HepG2 (cell line): ENCODE data around the gene ROM1. TPM values are rescaled to one million over a fixed set of nuclear protein-coding genes. Genes with fewer than 3 reads are reported as not detected.
A peak's percentile ranks its signal among the peaks of the same experiment; 100 is the strongest.

Source experiments
- FIP1L1 ChIP-seq: fragments of 200-400 bp; formaldehyde crosslinking; IDR thresholded peaks from 2 replicates; pipeline ENCODE4 v1.6.1; 2018; ENCODE audit warnings: low read depth, mild to moderate bottlenecking, low read length, moderate library complexity, borderline replicate concordance; ENCODE audit not compliant: insufficient read depth
- HMG20A ChIP-seq: IDR thresholded peaks from 2 replicates; pipeline ENCODE4 v1.6.1; 2016; ENCODE audit warnings: borderline replicate concordance
- SOX5 ChIP-seq: IDR thresholded peaks from 2 replicates; pipeline ENCODE4 v1.6.1; 2016; ENCODE audit warnings: borderline replicate concordance
- TARDBP ChIP-seq: sonication (generic); formaldehyde crosslinking; IDR thresholded peaks from 2 replicates; pipeline ENCODE4 v1.8.0; 2022; ENCODE audit warnings: mild to moderate bottlenecking, missing genetic modification reagents
- ZBTB4 ChIP-seq: sonication (generic); formaldehyde crosslinking; IDR thresholded peaks from 2 replicates; pipeline ENCODE4 v1.4.0; 2020; ENCODE audit warnings: missing genetic modification reagents, mild to moderate bottlenecking, borderline replicate concordance
- ZNF225 ChIP-seq: sonication (generic); formaldehyde crosslinking; IDR thresholded peaks from 2 replicates; pipeline ENCODE4 v1.4.0; 2020; ENCODE audit warnings: mild to moderate bottlenecking, missing genetic modification reagents
- polyA plus RNA-seq, 8 experiments: library from polyadenylated mRNA; depleted of rRNA in 3 of 8; stranded (reverse) in 7 of 8; unstranded in 1 of 8; fragments of >200 nt; fragmentation: Illumina TruSeq in 4 of 8; extraction: Trizol in 4 of 8; gene quantifications; 2 replicates each; pipeline versions ENCODE4 v1.2.1 to v1.2.3, GENCODE V29; 2011 to 2016; ENCODE audit warnings: low read depth in 4 of 8, missing spikeins in 1 of 8, mixed read lengths in 1 of 8; ENCODE audit not compliant: insufficient read depth in 1 of 8
- total RNA-seq, 5 experiments: library from RNA; depleted of rRNA; stranded (reverse); fragments of >200 nt; fragmentation: Illumina TruSeq; extraction: Trizol; gene quantifications; 2 replicates each; pipeline ENCODE4 v1.2.3, GENCODE V29; 2016; ENCODE audit warnings: low read depth in 1 of 5
- TF ChIP-seq, protein P1 (sequence below): sonication (generic); formaldehyde crosslinking; IDR thresholded peaks from 2 replicates; pipeline ENCODE4 v1.5.0; 2020; ENCODE audit warnings: missing genetic modification reagents, mild to moderate bottlenecking, borderline replicate concordance
- TF ChIP-seq, protein P2 (sequence below): sonication (generic); formaldehyde crosslinking; IDR thresholded peaks from 2 replicates; pipeline ENCODE4 v1.4.0; 2020; ENCODE audit warnings: missing genetic modification reagents, borderline replicate concordance
- TF ChIP-seq, protein P3 (sequence below): fragments of 450-650 bp; IDR thresholded peaks from 2 replicates; pipeline ENCODE4 v1.6.1; 2016
- TF ChIP-seq, protein P4 (sequence below): sonication (generic); formaldehyde crosslinking; IDR thresholded peaks from 2 replicates; pipeline ENCODE4 v1.4.0; 2020; ENCODE audit warnings: missing genetic modification reagents
- TF ChIP-seq, protein P5 (sequence below): sonication (generic); formaldehyde crosslinking; IDR thresholded peaks from 2 replicates; pipeline ENCODE4 v1.5.0; 2020; ENCODE audit warnings: missing genetic modification reagents
- TF ChIP-seq, protein P6 (sequence below): sonication (generic); IDR thresholded peaks from 2 replicates; pipeline ENCODE4 v1.6.1; 2016; ENCODE audit warnings: low read depth, borderline replicate concordance

The ROM1 gene
- total and polyA plus RNA-seq, 2 of the 13 experiments (the other 11 are each of a cell fraction or from before 2014, with no cell fraction given) = 1.2 to 2.4 TPM

DNA sequence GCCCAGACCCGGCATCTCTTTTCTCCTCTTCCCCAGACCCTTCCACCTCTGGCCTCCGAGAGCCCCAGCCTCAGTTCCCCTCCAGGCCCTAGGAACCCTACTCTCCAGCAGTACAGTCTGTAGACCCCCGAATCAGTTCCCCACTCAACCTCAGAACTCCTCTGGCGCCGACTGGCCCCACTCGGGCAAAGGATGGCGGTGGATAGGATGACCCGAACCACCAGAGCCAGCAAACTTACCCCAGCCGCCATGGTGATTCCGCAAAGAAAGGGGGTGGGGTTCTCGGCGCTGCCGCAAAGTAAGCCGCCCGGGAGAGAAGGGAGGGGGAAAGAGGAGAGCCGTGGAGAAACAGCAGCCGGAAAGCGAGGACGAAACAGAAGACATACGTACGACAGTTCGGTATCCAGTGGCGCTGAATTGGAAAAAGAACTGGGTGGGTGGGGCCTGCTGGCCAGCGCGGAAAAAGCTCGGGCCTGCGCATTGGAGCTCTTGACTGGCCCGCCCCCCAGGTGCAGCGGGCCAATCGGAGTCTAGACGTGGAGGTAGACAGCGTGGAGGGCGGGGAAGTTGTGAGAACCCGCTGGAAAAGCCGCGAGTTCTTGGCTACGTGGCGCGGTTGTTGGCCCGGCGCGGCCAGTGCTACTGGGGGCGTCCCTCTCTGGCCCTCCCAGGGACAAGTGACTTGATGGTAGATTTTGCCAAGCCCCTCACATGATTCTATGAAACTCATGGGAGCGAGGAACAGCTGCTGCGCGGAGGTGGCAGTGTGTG, 39.3 kb upstream of the ROM1 start, which contains the start of gene EEF1G (continued):
- TF ChIP-seq, protein P1, sequence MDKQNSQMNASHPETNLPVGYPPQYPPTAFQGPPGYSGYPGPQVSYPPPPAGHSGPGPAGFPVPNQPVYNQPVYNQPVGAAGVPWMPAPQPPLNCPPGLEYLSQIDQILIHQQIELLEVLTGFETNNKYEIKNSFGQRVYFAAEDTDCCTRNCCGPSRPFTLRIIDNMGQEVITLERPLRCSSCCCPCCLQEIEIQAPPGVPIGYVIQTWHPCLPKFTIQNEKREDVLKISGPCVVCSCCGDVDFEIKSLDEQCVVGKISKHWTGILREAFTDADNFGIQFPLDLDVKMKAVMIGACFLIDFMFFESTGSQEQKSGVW (CRISPR knock-in tag) = no peak
- TF ChIP-seq ZBTB4 (no peak), SOX5 (no peak; the same call in 1 of the 2 replicates), HMG20A (CRISPR knock-in tag) (0 out of 2 replicates have a peak, but pooled peaks have one; percentile 14), FIP1L1 (peak; percentile 87; the same call in 1 of the 2 replicates), ZNF225 (0 out of 2 replicates have a peak, but pooled peaks have one; percentile 31), TARDBP (CRISPR knock-in tag) (peak; percentile 50)
- TF ChIP-seq, protein P2, sequence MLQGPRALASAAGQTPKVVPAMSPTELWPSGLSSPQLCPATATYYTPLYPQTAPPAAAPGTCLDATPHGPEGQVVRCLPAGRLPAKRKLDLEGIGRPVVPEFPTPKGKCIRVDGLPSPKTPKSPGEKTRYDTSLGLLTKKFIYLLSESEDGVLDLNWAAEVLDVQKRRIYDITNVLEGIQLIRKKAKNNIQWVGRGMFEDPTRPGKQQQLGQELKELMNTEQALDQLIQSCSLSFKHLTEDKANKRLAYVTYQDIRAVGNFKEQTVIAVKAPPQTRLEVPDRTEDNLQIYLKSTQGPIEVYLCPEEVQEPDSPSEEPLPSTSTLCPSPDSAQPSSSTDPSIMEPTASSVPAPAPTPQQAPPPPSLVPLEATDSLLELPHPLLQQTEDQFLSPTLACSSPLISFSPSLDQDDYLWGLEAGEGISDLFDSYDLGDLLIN (CRISPR knock-in tag) = no peak
- TF ChIP-seq, protein P3, sequence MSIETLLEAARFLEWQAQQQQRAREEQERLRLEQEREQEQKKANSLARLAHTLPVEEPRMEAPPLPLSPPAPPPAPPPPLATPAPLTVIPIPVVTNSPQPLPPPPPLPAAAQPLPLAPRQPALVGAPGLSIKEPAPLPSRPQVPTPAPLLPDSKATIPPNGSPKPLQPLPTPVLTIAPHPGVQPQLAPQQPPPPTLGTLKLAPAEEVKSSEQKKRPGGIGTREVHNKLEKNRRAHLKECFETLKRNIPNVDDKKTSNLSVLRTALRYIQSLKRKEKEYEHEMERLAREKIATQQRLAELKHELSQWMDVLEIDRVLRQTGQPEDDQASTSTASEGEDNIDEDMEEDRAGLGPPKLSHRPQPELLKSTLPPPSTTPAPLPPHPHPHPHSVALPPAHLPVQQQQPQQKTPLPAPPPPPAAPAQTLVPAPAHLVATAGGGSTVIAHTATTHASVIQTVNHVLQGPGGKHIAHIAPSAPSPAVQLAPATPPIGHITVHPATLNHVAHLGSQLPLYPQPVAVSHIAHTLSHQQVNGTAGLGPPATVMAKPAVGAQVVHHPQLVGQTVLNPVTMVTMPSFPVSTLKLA = peak; percentile 66
- TF ChIP-seq, protein P4, sequence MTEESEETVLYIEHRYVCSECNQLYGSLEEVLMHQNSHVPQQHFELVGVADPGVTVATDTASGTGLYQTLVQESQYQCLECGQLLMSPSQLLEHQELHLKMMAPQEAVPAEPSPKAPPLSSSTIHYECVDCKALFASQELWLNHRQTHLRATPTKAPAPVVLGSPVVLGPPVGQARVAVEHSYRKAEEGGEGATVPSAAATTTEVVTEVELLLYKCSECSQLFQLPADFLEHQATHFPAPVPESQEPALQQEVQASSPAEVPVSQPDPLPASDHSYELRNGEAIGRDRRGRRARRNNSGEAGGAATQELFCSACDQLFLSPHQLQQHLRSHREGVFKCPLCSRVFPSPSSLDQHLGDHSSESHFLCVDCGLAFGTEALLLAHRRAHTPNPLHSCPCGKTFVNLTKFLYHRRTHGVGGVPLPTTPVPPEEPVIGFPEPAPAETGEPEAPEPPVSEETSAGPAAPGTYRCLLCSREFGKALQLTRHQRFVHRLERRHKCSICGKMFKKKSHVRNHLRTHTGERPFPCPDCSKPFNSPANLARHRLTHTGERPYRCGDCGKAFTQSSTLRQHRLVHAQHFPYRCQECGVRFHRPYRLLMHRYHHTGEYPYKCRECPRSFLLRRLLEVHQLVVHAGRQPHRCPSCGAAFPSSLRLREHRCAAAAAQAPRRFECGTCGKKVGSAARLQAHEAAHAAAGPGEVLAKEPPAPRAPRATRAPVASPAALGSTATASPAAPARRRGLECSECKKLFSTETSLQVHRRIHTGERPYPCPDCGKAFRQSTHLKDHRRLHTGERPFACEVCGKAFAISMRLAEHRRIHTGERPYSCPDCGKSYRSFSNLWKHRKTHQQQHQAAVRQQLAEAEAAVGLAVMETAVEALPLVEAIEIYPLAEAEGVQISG (CRISPR knock-in tag) = peak; percentile 72; the same call in 1 of the 2 replicates
- TF ChIP-seq, protein P5, sequence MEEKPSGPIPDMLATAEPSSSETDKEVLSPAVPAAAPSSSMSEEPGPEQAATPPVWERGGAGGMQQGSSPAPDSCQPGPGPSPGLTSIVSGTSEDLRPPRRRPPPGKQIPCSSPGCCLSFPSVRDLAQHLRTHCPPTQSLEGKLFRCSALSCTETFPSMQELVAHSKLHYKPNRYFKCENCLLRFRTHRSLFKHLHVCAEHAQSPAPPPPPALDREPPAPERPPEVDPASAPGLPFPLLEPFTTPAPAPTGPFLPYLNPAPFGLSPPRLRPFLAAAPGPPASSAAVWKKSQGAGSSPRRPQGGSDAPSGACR (CRISPR knock-in tag) = no peak
- TF ChIP-seq, protein P6, sequence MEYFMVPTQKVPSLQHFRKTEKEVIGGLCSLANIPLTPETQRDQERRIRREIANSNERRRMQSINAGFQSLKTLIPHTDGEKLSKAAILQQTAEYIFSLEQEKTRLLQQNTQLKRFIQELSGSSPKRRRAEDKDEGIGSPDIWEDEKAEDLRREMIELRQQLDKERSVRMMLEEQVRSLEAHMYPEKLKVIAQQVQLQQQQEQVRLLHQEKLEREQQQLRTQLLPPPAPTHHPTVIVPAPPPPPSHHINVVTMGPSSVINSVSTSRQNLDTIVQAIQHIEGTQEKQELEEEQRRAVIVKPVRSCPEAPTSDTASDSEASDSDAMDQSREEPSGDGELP = no peak
